Fibroblast of skin of scalp (primary cell): ENCODE measurements around the gene PAN3.

ENCODE experiments used
- DNase-seq: peaks from one replicate; pipeline ENCODE4 v3.0.0-alpha.2; 2013

PAN3 gene

GRCh38 chr13:28229522-28230411 lies 91.4 kb downstream of the PAN3 start:
- no peak for DNase-seq

GRCh38 chr13:28231642-28232041 lies 93.3 kb downstream of the PAN3 start:
- no peak for DNase-seq

- no peak for DNase-seq
Observed at GRCh38 chr13:28237944-28238343, 99.6 kb downstream of the PAN3 start.

- DNase-seq = peak; percentile 46
Observed at GRCh38 chr13:28239374-28239773, 101.0 kb downstream of the PAN3 start.

GRCh38 chr13:28245465-28245864 lies 107.1 kb downstream of the PAN3 start:
- DNase-seq = no peak

GRCh38 chr13:28246891-28247290 lies 108.5 kb downstream of the PAN3 start:
- no peak for DNase-seq

- DNase-seq = no peak
Observed at GRCh38 chr13:28248080-28248479, 109.7 kb downstream of the PAN3 start.

- no peak for DNase-seq
Observed at GRCh38 chr13:28250542-28250941, 112.2 kb downstream of the PAN3 start.

GRCh38 chr13:28251466-28251865 lies 113.1 kb downstream of the PAN3 start:
- DNase-seq = no peak

- DNase-seq = no peak
Observed at GRCh38 chr13:28252547-28252946, 114.2 kb downstream of the PAN3 start.

- no peak for DNase-seq
Observed at GRCh38 chr13:28257305-28257704, 119.0 kb downstream of the PAN3 start.

GRCh38 chr13:28258417-28258816 lies 120.1 kb downstream of the PAN3 start:
- DNase-seq = no peak

GRCh38 chr13:28267497-28267896 lies 129.2 kb downstream of the PAN3 start:
- DNase-seq = no peak

GRCh38 chr13:28268800-28269223 lies 130.5 kb downstream of the PAN3 start:
- DNase-seq = no peak

GRCh38 chr13:28271056-28271840 lies 132.9 kb downstream of the PAN3 start:
- no peak for DNase-seq

- DNase-seq = no peak
Observed at GRCh38 chr13:28273919-28274318, 135.6 kb downstream of the PAN3 start.

- no peak for DNase-seq
Observed at GRCh38 chr13:28282451-28282850, 144.1 kb downstream of the PAN3 start.

GRCh38 chr13:28283600-28283999 lies 145.3 kb downstream of the PAN3 start:
- no peak for DNase-seq

GRCh38 chr13:28286263-28286662 lies 147.9 kb downstream of the PAN3 start:
- no peak for DNase-seq

GRCh38 chr13:28297341-28297740 lies 159.0 kb downstream of the PAN3 start:
- DNase-seq = peak; percentile 59

GRCh38 chr13:28299916-28300315 lies 161.6 kb downstream of the PAN3 start:
- no peak for DNase-seq

GRCh38 chr13:28301839-28302238 lies 163.5 kb downstream of the PAN3 start:
- no peak for DNase-seq

- no peak for DNase-seq
Observed at GRCh38 chr13:28306325-28306724, 168.0 kb downstream of the PAN3 start.

GRCh38 chr13:28313579-28313978 lies 175.2 kb downstream of the PAN3 start:
- peak; percentile 42 for DNase-seq
